ENCODE data around the gene MRPL37. TPM values are rescaled to one million over a fixed set of nuclear protein-coding genes. Genes with fewer than 3 reads are reported as not detected.

The MRPL37 gene
- total and polyA plus RNA-seq, 2 of the 4 experiments (the other 2 are of a cell fraction): 42.8 to 132 TPM

- H4K20me1 ChIP-seq (ENCODE audit: insufficient read depth, low read length): no peaks in the 10 kb centered on the region
- no peak overlapping the region for H3K27ac ChIP-seq (ENCODE audit: insufficient read depth, low read length)
- no peaks in the 10 kb centered on the region for H3K27me3 ChIP-seq (ENCODE audit: control insufficient read depth, insufficient read depth, low read length)
- H2AK9ac ChIP-seq (replicated peaks; ENCODE audit: low read depth, low read length, poor library complexity): peak overlapping the region; percentile 9
- peaks cover 22% of the 10 kb centered on the region for H3K4me1 ChIP-seq (ENCODE audit: control insufficient read depth, insufficient read depth, low read length)
- H2AFZ ChIP-seq (replicated peaks; ENCODE audit: low read length, poor library complexity): no peak overlapping the region
- peaks cover 13% of the 10 kb centered on the region; the same call in 1 of the 2 replicates for H3K9me1 ChIP-seq (ENCODE audit: insufficient read depth, low read length)
- no peak overlapping the region for H3K23ac ChIP-seq (ENCODE audit: low read depth, low read length)
- no peaks in the 10 kb centered on the region; a peak in 1 of 4 replicates for H3K79me1 ChIP-seq (ENCODE audit: low read depth in 1 of 2, low read length in 2 of 2)
- H2BK120ac ChIP-seq (ENCODE audit: low read depth, low read length): no peak overlapping the region
- no peak overlapping the region for H3K4me2 ChIP-seq (ENCODE audit: low read depth, low read length)
- no TSS peak for BruUV-seq (replicated peaks)
- H4K91ac ChIP-seq (ENCODE audit: insufficient read depth, low read depth, low read length): no peak overlapping the region
- TF ChIP-seq MAZ (IDR thresholded peaks at IDR 0.05; ENCODE audit: borderline replicate concordance, low read depth, low read length): peak; percentile 49; the same call in 1 of the 2 replicates
- no peak for TF ChIP-seq CEBPB (IDR thresholded peaks at IDR 0.05; ENCODE audit: low read depth, low read length)
- peak; percentile 39; the same call in 1 of the 2 replicates for TF ChIP-seq FOS (IDR thresholded peaks at IDR 0.05; ENCODE audit: low read depth, low read length)
- DNase-seq (peak; percentile 51), ATAC-seq (ENCODE audit: low read depth) (peak; percentile 72)
- in situ Hi-C loops (cut with MboI; ENCODE audit: low sequenced_read_pairs): no loop called here
- H2BK20ac ChIP-seq (ENCODE audit: low read depth, low read length): no peak overlapping the region
- ChIA-PET CTCF (interaction anchor here (0.8 kb wide), 1 partner anchor 156 kb away, joined by 3 read pairs; no protein-coding TSS in a partner anchor), POLR2A (ENCODE audit: unreplicated experiment) (no interaction called here)
- H3K4me3 ChIP-seq (ENCODE audit: insufficient read depth, low read depth, low read length): no peak overlapping the region
- intact Hi-C loops (cut with micrococcal nuclease): loop anchor here (10.0 kb wide), 1 partner anchor 178 kb away; the partner anchor contains the start of gene SSBP3
- H3K9me3 ChIP-seq (ENCODE audit: control insufficient read depth, insufficient read depth, low read length): no peaks in the 10 kb centered on the region
- no peak overlapping the region for H3K14ac ChIP-seq (replicated peaks; ENCODE audit: low read depth, low read length)
- H4K8ac ChIP-seq (ENCODE audit: low read depth in 2 of 2, low read length in 2 of 2): no peak overlapping the region
- H3K18ac ChIP-seq (ENCODE audit: low read depth, low read length): no peak overlapping the region
- H3K4ac ChIP-seq (ENCODE audit: low read depth, low read length): no peak overlapping the region; the same call in 1 of the 2 replicates
- no peak overlapping the region for H2AK5ac ChIP-seq (ENCODE audit: low read depth, low read length)
- peaks cover 20% of the 10 kb centered on the region for H3K36me3 ChIP-seq (ENCODE audit: control insufficient read depth, insufficient read depth, low read length)
- H3K9ac ChIP-seq (ENCODE audit: low read depth, low read length): no peak overlapping the region
- dilution Hi-C loops (cut with HindIII; ENCODE audit: low sequenced_read_pairs, unreplicated experiment): no loop called here
- no peak overlapping the region for H4K5ac ChIP-seq (ENCODE audit: low read depth, low read length)
- H2BK5ac ChIP-seq (ENCODE audit: low read depth, low read length, poor library complexity, severe bottlenecking): no peak overlapping the region
- H2BK15ac ChIP-seq (ENCODE audit: low read depth, low read length): no peak overlapping the region
- no peak overlapping the region for H3K56ac ChIP-seq (ENCODE audit: extremely low read depth, insufficient read depth, low read length)
- WGBS, 2 experiments (ENCODE audit: extremely low coverage in 2 of 2, insufficient read length in 1 of 2): 43% methylated on average over 2 of the region's 8 CpGs; no CpG with 5 or more reads in 1 of the 2 experiments
Observed at GRCh38 chr1:54227091-54227602, 27.2 kb downstream of the MRPL37 start.

Data from IMR-90 (cell line).